Measurements from ENCODE around the gene SEC14L5.

SEC14L5 gene

GRCh38 chr16:5006348-5007193 is 48.4 kb downstream of the SEC14L5 start:
- Histone ChIP-seq H3K4me3 (ENCODE audit: low read depth in 1 of 2, low read length in 2 of 2) (no peak overlapping the region), H3K4me1 (ENCODE audit: control insufficient read depth in 1 of 2, insufficient read depth in 2 of 2, low read length in 2 of 2) (no peaks in the 10 kb centered on the region), H3K27ac (ENCODE audit: low read length) (no peak overlapping the region), H3K27me3 (ENCODE audit: low read depth, low read length) (no peaks in the 10 kb centered on the region), H3K36me3 (ENCODE audit: control insufficient read depth in 1 of 2, insufficient read depth in 2 of 2, low read length in 2 of 2) (no peaks in the 10 kb centered on the region), H3K9me3 (ENCODE audit: control insufficient read depth in 1 of 2, low read length in 2 of 2) (no peaks in the 10 kb centered on the region)

- Histone ChIP-seq H3K4me3 (ENCODE audit: low read depth in 1 of 2, low read length in 2 of 2) (no peak overlapping the region), H3K27ac (ENCODE audit: low read length) (no peak overlapping the region), H3K4me1 (ENCODE audit: control insufficient read depth in 1 of 2, insufficient read depth in 2 of 2, low read length in 2 of 2) (no peaks in the 10 kb centered on the region), H3K9me3 (ENCODE audit: control insufficient read depth in 1 of 2, low read length in 2 of 2) (no peaks in the 10 kb centered on the region), H3K27me3 (ENCODE audit: low read depth, low read length) (no peaks in the 10 kb centered on the region), H3K36me3 (ENCODE audit: control insufficient read depth in 1 of 2, insufficient read depth in 2 of 2, low read length in 2 of 2) (no peaks in the 10 kb centered on the region)
Measured at GRCh38 chr16:5007256-5007655, 49.1 kb downstream of the SEC14L5 start.

- no peak overlapping the region for H3K4me3 ChIP-seq (ENCODE audit: low read depth in 1 of 2, low read length in 2 of 2)
- no peak overlapping the region for H3K27ac ChIP-seq (ENCODE audit: low read length)
- no peaks in the 10 kb centered on the region for H3K4me1 ChIP-seq (ENCODE audit: control insufficient read depth in 1 of 2, insufficient read depth in 2 of 2, low read length in 2 of 2)
- no peaks in the 10 kb centered on the region for H3K36me3 ChIP-seq (ENCODE audit: control insufficient read depth in 1 of 2, insufficient read depth in 2 of 2, low read length in 2 of 2)
- H3K9me3 ChIP-seq (ENCODE audit: control insufficient read depth in 1 of 2, low read length in 2 of 2), result no peaks in the 10 kb centered on the region
- no peaks in the 10 kb centered on the region for H3K27me3 ChIP-seq (ENCODE audit: low read depth, low read length)
Measured at GRCh38 chr16:5008311-5008731, 50.2 kb downstream of the SEC14L5 start.

- no peaks in the 10 kb centered on the region for H3K9me3 ChIP-seq (ENCODE audit: control insufficient read depth in 1 of 2, low read length in 2 of 2)
- H3K27me3 ChIP-seq (ENCODE audit: low read depth, low read length), result no peaks in the 10 kb centered on the region
- no peak overlapping the region for H3K4me3 ChIP-seq (ENCODE audit: low read depth in 1 of 2, low read length in 2 of 2)
- no peaks in the 10 kb centered on the region for H3K4me1 ChIP-seq (ENCODE audit: control insufficient read depth in 1 of 2, insufficient read depth in 2 of 2, low read length in 2 of 2)
- no peaks in the 10 kb centered on the region for H3K36me3 ChIP-seq (ENCODE audit: control insufficient read depth in 1 of 2, insufficient read depth in 2 of 2, low read length in 2 of 2)
- no peak overlapping the region for H3K27ac ChIP-seq (ENCODE audit: low read length)
Measured at GRCh38 chr16:5010576-5011329, 52.6 kb downstream of the SEC14L5 start.

- Histone ChIP-seq H3K9me3 (ENCODE audit: control insufficient read depth in 1 of 2, low read length in 2 of 2) (no peaks in the 10 kb centered on the region), H3K27me3 (ENCODE audit: low read depth, low read length) (no peaks in the 10 kb centered on the region), H3K27ac (ENCODE audit: low read length) (no peak overlapping the region), H3K4me3 (ENCODE audit: low read depth in 1 of 2, low read length in 2 of 2) (no peak overlapping the region), H3K36me3 (ENCODE audit: control insufficient read depth in 1 of 2, insufficient read depth in 2 of 2, low read length in 2 of 2) (no peaks in the 10 kb centered on the region), H3K4me1 (ENCODE audit: control insufficient read depth in 1 of 2, insufficient read depth in 2 of 2, low read length in 2 of 2) (no peaks in the 10 kb centered on the region)
Measured at GRCh38 chr16:5011637-5012036, 53.5 kb downstream of the SEC14L5 start.

- Histone ChIP-seq H3K4me1 (ENCODE audit: control insufficient read depth in 1 of 2, insufficient read depth in 2 of 2, low read length in 2 of 2) (no peaks in the 10 kb centered on the region), H3K27ac (ENCODE audit: low read length) (no peak overlapping the region), H3K4me3 (ENCODE audit: low read depth in 1 of 2, low read length in 2 of 2) (no peak overlapping the region), H3K27me3 (ENCODE audit: low read depth, low read length) (no peaks in the 10 kb centered on the region), H3K9me3 (ENCODE audit: control insufficient read depth in 1 of 2, low read length in 2 of 2) (no peaks in the 10 kb centered on the region), H3K36me3 (ENCODE audit: control insufficient read depth in 1 of 2, insufficient read depth in 2 of 2, low read length in 2 of 2) (no peaks in the 10 kb centered on the region)
Measured at GRCh38 chr16:5012887-5013286, 54.8 kb downstream of the SEC14L5 start.

- H3K4me1 ChIP-seq (ENCODE audit: control insufficient read depth in 1 of 2, insufficient read depth in 2 of 2, low read length in 2 of 2), result no peaks in the 10 kb centered on the region
- no peaks in the 10 kb centered on the region for H3K27me3 ChIP-seq (ENCODE audit: low read depth, low read length)
- no peaks in the 10 kb centered on the region for H3K36me3 ChIP-seq (ENCODE audit: control insufficient read depth in 1 of 2, insufficient read depth in 2 of 2, low read length in 2 of 2)
- no peaks in the 10 kb centered on the region for H3K9me3 ChIP-seq (ENCODE audit: control insufficient read depth in 1 of 2, low read length in 2 of 2)
- no peak overlapping the region for H3K4me3 ChIP-seq (ENCODE audit: low read depth in 1 of 2, low read length in 2 of 2)
- no peak overlapping the region for H3K27ac ChIP-seq (ENCODE audit: low read length)
Measured at GRCh38 chr16:5015351-5015750, 57.2 kb downstream of the SEC14L5 start.

DNA sequence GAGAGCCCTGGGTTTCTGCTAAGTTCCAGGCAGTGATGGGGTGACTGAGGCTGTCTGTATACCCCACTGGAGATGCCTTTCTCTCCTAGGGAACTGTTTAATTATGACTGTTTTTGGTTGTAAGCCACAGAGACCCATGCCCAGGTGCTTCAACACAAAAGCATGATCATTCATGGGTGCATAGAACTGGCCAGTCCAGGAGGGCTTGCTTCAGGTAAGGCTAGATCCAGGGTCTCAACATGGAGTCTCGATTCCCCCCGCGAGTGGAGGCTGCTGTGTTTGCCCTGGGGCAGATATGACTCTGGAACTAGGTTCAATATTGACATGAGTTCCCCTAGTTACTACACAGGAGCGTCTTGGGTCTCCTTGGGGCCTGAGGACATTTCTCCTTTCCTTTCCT is 57.8 kb downstream of the SEC14L5 start:
- Histone ChIP-seq H3K36me3 (ENCODE audit: control insufficient read depth in 1 of 2, insufficient read depth in 2 of 2, low read length in 2 of 2) (no peaks in the 10 kb centered on the region), H3K4me1 (ENCODE audit: control insufficient read depth in 1 of 2, insufficient read depth in 2 of 2, low read length in 2 of 2) (no peaks in the 10 kb centered on the region), H3K4me3 (ENCODE audit: low read depth in 1 of 2, low read length in 2 of 2) (no peak overlapping the region), H3K27ac (ENCODE audit: low read length) (no peak overlapping the region), H3K9me3 (ENCODE audit: control insufficient read depth in 1 of 2, low read length in 2 of 2) (no peaks in the 10 kb centered on the region), H3K27me3 (ENCODE audit: low read depth, low read length) (no peaks in the 10 kb centered on the region)

DNA sequence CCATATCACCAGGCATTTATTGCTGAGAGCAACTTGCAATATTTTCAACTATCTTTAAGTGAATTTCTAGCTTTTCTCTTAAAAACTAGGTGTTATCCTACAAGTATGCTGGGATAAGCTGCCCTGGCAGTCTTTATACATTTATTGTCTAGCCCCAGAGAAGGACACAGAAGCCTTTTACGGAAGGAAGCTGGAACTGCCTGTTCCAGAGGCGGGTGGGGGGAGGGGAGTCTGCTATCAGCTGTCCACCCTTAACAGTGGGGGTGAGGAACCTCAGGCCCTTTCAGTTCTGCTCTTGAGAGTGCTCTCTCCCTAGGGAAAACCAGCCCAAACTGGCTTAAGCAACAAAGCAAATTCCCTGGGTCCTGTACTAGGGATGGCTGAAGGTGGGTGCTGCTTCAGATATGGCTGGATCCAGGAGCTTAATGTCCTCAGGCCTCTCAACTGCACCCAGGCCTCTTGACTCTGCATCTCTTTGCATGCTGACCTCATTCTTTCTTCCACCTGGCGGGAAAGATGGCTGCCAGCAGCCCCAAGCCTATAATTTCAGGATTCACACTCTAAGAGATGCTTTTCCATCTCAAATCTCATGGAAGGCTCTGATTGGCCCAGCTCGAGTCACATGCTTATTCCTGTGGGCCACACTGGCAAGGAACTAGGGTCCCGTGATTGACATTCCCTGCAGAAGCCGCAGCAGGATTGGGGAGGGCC is 59.0 kb downstream of the SEC14L5 start:
- no peak overlapping the region for H3K27ac ChIP-seq (ENCODE audit: low read length)
- no peaks in the 10 kb centered on the region for H3K4me1 ChIP-seq (ENCODE audit: control insufficient read depth in 1 of 2, insufficient read depth in 2 of 2, low read length in 2 of 2)
- H3K9me3 ChIP-seq (ENCODE audit: control insufficient read depth in 1 of 2, low read length in 2 of 2), result no peaks in the 10 kb centered on the region

DNA sequence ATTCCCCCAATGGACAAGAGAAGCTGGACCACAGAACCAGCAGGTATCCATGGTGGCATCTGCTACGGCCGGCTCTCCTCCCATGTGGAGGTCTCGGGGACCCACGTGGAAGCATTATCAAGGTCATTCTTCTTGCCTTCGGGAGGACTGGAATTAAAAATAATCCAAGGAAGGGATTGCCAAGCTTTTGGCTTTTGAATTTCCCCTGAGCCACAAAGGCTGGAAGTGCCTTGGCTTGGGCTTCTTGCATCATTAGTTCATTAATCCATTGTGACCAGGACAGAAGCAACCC is 59.5 kb downstream of the SEC14L5 start:
- Histone ChIP-seq H3K27me3 (ENCODE audit: low read depth, low read length) (no peaks in the 10 kb centered on the region), H3K36me3 (ENCODE audit: control insufficient read depth in 1 of 2, insufficient read depth in 2 of 2, low read length in 2 of 2) (no peaks in the 10 kb centered on the region), H3K9me3 (ENCODE audit: control insufficient read depth in 1 of 2, low read length in 2 of 2) (no peaks in the 10 kb centered on the region), H3K27ac (ENCODE audit: low read length) (no peak overlapping the region), H3K4me1 (ENCODE audit: control insufficient read depth in 1 of 2, insufficient read depth in 2 of 2, low read length in 2 of 2) (no peaks in the 10 kb centered on the region), H3K4me3 (ENCODE audit: low read depth in 1 of 2, low read length in 2 of 2) (no peak overlapping the region)

More for the DNA sequence above, 59.0 kb downstream of the SEC14L5 start:
- H3K4me3 ChIP-seq (ENCODE audit: low read depth in 1 of 2, low read length in 2 of 2), result no peak overlapping the region
- no peaks in the 10 kb centered on the region for H3K27me3 ChIP-seq (ENCODE audit: low read depth, low read length)
- H3K36me3 ChIP-seq (ENCODE audit: control insufficient read depth in 1 of 2, insufficient read depth in 2 of 2, low read length in 2 of 2), result no peaks in the 10 kb centered on the region

DNA sequence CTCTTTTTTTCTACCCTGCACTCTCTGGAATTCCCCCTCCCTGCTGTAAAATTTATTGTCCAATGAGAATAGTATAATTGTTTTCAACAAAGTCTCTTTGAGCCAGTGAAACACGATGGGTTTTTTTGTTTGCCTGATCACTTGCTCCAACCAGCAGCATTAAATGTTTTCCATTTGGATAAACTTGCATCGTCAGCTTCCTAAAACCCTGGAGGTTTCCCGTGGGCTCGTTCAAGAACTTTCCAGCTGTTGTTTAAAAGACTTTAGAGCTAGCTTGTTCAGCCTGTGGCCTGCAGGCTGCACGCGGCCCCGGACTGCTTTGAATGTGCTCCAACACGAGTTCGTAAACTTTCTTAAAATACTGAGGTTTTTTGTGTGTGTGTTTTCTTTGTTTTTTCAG is 60.7 kb downstream of the SEC14L5 start:
- Histone ChIP-seq H3K4me1 (ENCODE audit: control insufficient read depth in 1 of 2, insufficient read depth in 2 of 2, low read length in 2 of 2) (no peaks in the 10 kb centered on the region), H3K36me3 (ENCODE audit: control insufficient read depth in 1 of 2, insufficient read depth in 2 of 2, low read length in 2 of 2) (no peaks in the 10 kb centered on the region), H3K27me3 (ENCODE audit: low read depth, low read length) (no peaks in the 10 kb centered on the region), H3K9me3 (ENCODE audit: control insufficient read depth in 1 of 2, low read length in 2 of 2) (no peaks in the 10 kb centered on the region), H3K27ac (ENCODE audit: low read length) (no peak overlapping the region), H3K4me3 (ENCODE audit: low read depth in 1 of 2, low read length in 2 of 2) (no peak overlapping the region)

All from muscle layer of duodenum (tissue), 2 donors.